Body of pancreas (tissue), 4 donors: ENCODE results near the gene NLRP13. TPM values are rescaled to one million over a fixed set of nuclear protein-coding genes. Genes with fewer than 3 reads are reported as not detected.

Experiments
- ATAC-seq: fragments of 150-250 bp; one replicate; pipeline ENCODE4 v1.9.1; 2016
- DNase-seq, 4 donors: peaks; one replicate each; pipeline ENCODE4 v3.0.0-alpha.2; 2019
- H3K27ac ChIP-seq, 4 donors: fragments of 200-600 bp; sonication (generic); 1 replicate in 3 of 4; 2 replicates in 1 of 4; pipeline versions ENCODE4 v1.5.1 to v1.6.1; 2016 to 2019; ENCODE audit warnings: mild to moderate bottlenecking in 1 of 4, mixed read lengths in 1 of 4, moderate library complexity in 1 of 4
- H3K27me3 ChIP-seq, 2 donors: fragments of 200-600 bp; sonication (generic); one replicate each; pipeline ENCODE4 v1.6.0; 2016; ENCODE audit warnings: mild to moderate bottlenecking in 1 of 2
- H3K36me3 ChIP-seq, 2 donors: fragments of 200-600 bp; sonication (generic); replicated peaks in 1 of 2; 2 replicates each; pipeline ENCODE4 v1.5.1; 2016; ENCODE audit warnings: low read depth in 2 of 2; ENCODE audit not compliant: insufficient read depth in 1 of 2
- H3K4me1 ChIP-seq: fragments of 200-600 bp; sonication (generic); one replicate; pipeline ENCODE4 v1.6.0; 2016
- H3K4me3 ChIP-seq, 2 donors: fragments of 200-600 bp; sonication (generic); 1 replicate in 1 of 2; 2 replicates in 1 of 2; pipeline ENCODE4 v1.5.1; 2016 to 2019
- H3K9me3 ChIP-seq, 3 donors: fragments of 200-600 bp; sonication (generic); 1 replicate in 2 of 3; 2 replicates in 1 of 3; pipeline ENCODE4 v1.5.1; 2016
- CTCF ChIP-seq, 7 experiments: fragments of 450-650 bp in 4 of 7; fragments of 200-600 bp in 3 of 7; sonication (generic) in 3 of 7; IDR thresholded peaks; one replicate each; pipeline ENCODE4 v1.5.1; 2016 to 2019; ENCODE audit warnings: antibody characterized with exemption in 7 of 7
- POLR2A ChIP-seq, 3 donors: fragments of 450-650 bp; IDR thresholded peaks; one replicate each; pipeline ENCODE4 v1.6.1; 2016; ENCODE audit warnings: antibody characterized with exemption in 3 of 3, mild to moderate bottlenecking in 2 of 3
- WGBS, 2 donors: methylation state at CpG; one replicate each; pipeline ENCODE4 v1.1.5; 2017; 5-methylcytosine and 5-hydroxymethylcytosine counted together
- intact Hi-C: fragments of 100-400 bp; cut with DNase I; formaldehyde crosslinking; loops from one replicate; pipeline ENCODE4 v1.15.1; 2023
- total RNA-seq, 2 donors: library from RNA; depleted of rRNA; stranded (reverse); fragments of >200 nt; gene quantifications; one replicate each; pipeline ENCODE4 v1.1.0, GENCODE V29; 2016

The NLRP13 gene
- total RNA-seq, 2 donors from 2014 or later: not detected

- H3K4me1 ChIP-seq: no peaks in the 10 kb centered on the region
- H3K9me3 ChIP-seq: peaks cover 0 to 12% (median 0%) of the 10 kb centered on the region in 3 donors
- 41 to 51% methylated on average over 5 of the region's 5 CpGs for whole genome bisulfite sequencing, 2 donors
- DNase-seq (no peak), ATAC-seq (no peak)
- intact Hi-C loops: no loop called here
- TF ChIP-seq POLR2A (IDR thresholded peaks at IDR 0.05) (no peak), CTCF (IDR thresholded peaks at IDR 0.05) (no peak)
- no peak overlapping the region for H3K4me3 ChIP-seq
- no peaks in the 10 kb centered on the region for H3K27me3 ChIP-seq
- no peaks in the 10 kb centered on the region for H3K36me3 ChIP-seq
- no peak overlapping the region for H3K27ac ChIP-seq
Observed at GRCh38 chr19:55923556-55923955, 8.6 kb downstream of the NLRP13 start.

- H3K9me3 ChIP-seq: no peaks in the 10 kb centered on the region
- no peaks in the 10 kb centered on the region for H3K27me3 ChIP-seq
- intact Hi-C loops: no loop called here
- DNase-seq (no peak), ATAC-seq (no peak)
- H3K4me3 ChIP-seq: no peak overlapping the region
- no peaks in the 10 kb centered on the region for H3K4me1 ChIP-seq
- H3K27ac ChIP-seq: no peak overlapping the region
- TF ChIP-seq CTCF (IDR thresholded peaks at IDR 0.05): no peak
- TF ChIP-seq POLR2A (IDR thresholded peaks at IDR 0.05): no peak
- H3K36me3 ChIP-seq: no peaks in the 10 kb centered on the region
- whole genome bisulfite sequencing, 2 donors: 39 to 43% methylated on average over 9 of the region's 9 CpGs
Observed at GRCh38 chr19:55913643-55914268, 18.4 kb downstream of the NLRP13 start.

- DNase-seq: no peak
- TF ChIP-seq POLR2A (IDR thresholded peaks at IDR 0.05) (no peak), CTCF (IDR thresholded peaks at IDR 0.05) (no peak)
- Histone ChIP-seq H3K36me3 (no peaks in the 10 kb centered on the region), H3K4me3 (no peak overlapping the region), H3K4me1 (no peaks in the 10 kb centered on the region), H3K27me3 (no peaks in the 10 kb centered on the region), H3K27ac (no peak overlapping the region), H3K9me3 (no peaks in the 10 kb centered on the region)
- 65 to 73% methylated on average over 7 of the region's 7 CpGs for WGBS, 2 donors
- intact Hi-C loops: no loop called here
- ATAC-seq: no peak
Observed at GRCh38 chr19:55912916-55913315, 19.2 kb downstream of the NLRP13 start.

GRCh38 chr19:55909801-55910200 is 22.3 kb downstream of the NLRP13 start:
- ATAC-seq (no peak), DNase-seq (no peak)
- Histone ChIP-seq H3K27ac (no peak overlapping the region), H3K36me3 (no peaks in the 10 kb centered on the region), H3K4me3 (no peak overlapping the region), H3K9me3 (no peaks in the 10 kb centered on the region), H3K27me3 (no peaks in the 10 kb centered on the region), H3K4me1 (no peaks in the 10 kb centered on the region)
- intact Hi-C loops: no loop called here
- WGBS, 2 donors: 24 to 28% methylated on average over 2 of the region's 2 CpGs
- TF ChIP-seq POLR2A (IDR thresholded peaks at IDR 0.05) (no peak), CTCF (IDR thresholded peaks at IDR 0.05) (no peak)

- 60 to 74% methylated on average over 3 of the region's 3 CpGs for WGBS, 2 donors
Observed at GRCh38 chr19:55907746-55908145, 24.4 kb downstream of the NLRP13 start.

More at GRCh38 chr19:55907746-55908145, 24.4 kb downstream of the NLRP13 start:
- H3K9me3 ChIP-seq: no peaks in the 10 kb centered on the region
- DNase-seq (no peak), ATAC-seq (no peak)
- no peak overlapping the region for H3K27ac ChIP-seq
- no peaks in the 10 kb centered on the region for H3K27me3 ChIP-seq
- intact Hi-C loops: no loop called here
- H3K4me3 ChIP-seq: no peak overlapping the region
- TF ChIP-seq CTCF (IDR thresholded peaks at IDR 0.05): no peak
- TF ChIP-seq POLR2A (IDR thresholded peaks at IDR 0.05): no peak
- no peaks in the 10 kb centered on the region for H3K4me1 ChIP-seq
- no peaks in the 10 kb centered on the region for H3K36me3 ChIP-seq
